HG03575 (cell line): Measurements from ENCODE around the gene KCP.

ENCODE experiments used
- ATAC-seq: cut with Tn5 transposase; IDR thresholded peaks from one replicate; pipeline ENCODE4 v1.9.1; 2021; ENCODE audit not compliant: unreplicated experiment, insufficient number of reproducible peaks, low FRiP score; ENCODE audit errors: extremely low read depth

Gene KCP

DNA sequence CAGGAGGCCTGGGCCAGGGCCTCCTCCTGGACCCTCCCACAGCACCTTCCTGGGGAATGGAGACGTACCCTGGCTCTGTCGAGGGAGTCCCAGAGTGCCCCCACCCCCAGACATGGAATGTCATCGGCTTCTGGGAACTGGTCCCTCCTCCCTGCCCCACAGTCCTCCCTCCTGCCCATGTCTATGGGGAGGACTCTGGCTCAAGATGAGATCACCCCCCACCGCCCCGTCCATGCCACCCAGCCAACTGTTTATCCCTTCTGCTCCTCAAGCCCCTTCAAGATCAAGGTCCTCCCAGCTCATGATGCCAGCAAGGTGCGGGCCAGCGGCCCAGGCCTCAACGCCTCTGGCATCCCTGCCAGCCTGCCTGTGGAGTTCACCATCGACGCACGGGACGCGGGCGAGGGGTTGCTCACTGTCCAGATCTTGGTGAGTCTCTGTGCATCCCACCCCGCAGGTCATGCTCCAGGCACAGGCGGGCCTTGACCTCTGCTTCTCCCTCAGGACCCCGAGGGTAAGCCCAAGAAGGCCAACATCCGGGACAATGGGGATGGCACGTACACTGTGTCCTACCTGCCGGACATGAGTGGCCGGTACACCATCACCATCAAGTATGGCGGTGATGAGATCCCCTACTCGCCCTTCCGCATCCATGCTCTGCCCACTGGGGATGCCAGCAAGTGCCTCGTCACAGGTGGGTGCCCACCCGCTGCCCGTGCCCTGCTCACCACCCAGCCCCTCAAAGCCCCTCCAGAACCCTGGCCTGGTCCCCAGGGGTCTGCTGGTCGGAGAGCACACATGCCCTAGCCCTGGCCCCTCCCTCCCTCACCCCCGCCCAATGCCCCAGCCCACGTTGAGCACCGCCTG is 62.0 kb downstream of the KCP start:
- ATAC-seq = no peak

GRCh38 chr7:128847721-128848211 is 62.7 kb downstream of the KCP start:
- no peak for ATAC-seq

DNA sequence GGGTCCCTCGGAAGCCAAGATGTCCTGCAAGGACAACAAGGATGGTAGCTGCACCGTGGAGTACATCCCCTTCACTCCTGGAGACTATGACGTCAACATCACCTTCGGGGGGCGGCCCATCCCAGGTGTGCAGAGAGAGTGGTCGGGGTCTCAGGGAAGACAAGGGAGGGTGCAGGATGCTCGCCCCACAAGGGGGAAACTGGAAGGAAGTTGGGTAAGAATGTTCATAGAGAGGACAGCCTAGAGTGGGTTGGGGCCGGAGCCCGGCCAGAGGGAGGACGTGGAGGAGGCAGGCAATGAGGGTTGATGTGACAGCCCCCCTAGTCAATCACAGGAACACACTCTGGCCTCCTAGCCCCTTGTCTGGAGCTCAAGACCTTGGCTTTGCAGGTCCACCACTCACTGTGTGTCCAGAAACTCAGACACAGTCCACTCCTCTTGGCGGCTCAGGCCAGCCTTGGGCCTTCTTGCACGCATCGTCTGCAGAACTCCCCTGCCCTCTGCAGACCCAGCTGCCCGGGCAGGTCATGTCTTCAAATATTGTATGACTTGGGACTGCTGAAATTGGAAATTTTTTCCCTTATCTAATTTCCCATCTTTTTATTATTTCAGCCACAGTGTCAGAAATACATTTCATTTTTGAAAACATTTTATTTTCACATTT is 63.6 kb downstream of the KCP start:
- no peak for ATAC-seq

DNA sequence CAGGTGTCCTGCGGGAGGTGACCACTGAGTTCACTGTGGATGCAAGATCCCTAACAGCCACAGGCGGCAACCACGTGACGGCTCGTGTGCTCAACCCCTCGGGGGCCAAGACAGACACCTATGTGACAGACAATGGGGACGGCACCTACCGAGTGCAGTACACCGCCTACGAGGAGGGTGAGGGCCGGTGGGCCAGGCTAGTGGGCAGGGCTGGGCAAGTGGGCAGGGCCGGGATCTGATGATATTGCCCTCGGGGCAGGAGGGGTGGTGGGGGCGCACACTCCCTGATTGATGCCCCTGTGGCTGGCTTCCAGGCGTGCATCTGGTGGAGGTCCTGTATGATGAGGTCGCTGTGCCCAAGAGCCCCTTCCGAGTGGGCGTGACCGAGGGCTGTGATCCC is 64.5 kb downstream of the KCP start:
- no peak for ATAC-seq

- no peak for ATAC-seq
Measured at GRCh38 chr7:128845475-128845874, 65.0 kb downstream of the KCP start.

GRCh38 chr7:128844777-128845311 is 65.7 kb downstream of the KCP start:
- no peak for ATAC-seq

DNA sequence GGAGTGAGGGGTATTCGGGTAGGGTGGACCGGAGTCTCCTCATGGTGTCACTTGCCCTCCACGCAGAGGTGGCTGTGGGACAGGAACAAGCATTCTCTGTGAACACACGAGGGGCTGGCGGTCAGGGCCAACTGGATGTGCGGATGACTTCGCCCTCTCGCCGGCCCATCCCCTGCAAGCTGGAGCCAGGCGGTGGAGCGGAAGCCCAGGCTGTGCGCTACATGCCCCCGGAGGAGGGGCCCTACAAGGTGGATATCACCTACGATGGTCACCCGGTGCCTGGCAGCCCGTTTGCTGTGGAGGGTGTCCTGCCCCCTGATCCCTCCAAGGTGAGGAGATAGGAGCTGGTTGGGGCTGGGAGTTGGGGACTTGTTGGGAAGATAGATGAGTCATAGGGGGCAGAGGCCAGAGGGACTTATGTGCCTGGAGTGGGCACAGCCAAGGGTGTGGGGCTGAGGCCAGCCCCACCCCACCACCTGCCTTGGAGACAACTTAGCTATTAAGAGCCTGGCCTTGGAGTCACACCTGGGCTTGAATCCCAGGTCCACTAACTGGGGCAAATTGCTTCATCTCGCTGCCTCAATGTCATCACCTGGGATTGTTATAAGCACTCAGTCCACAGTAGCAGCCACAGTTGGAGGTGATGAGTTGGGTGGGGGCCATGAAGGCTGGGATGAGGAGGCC is 66.4 kb downstream of the KCP start:
- ATAC-seq = no peak

DNA sequence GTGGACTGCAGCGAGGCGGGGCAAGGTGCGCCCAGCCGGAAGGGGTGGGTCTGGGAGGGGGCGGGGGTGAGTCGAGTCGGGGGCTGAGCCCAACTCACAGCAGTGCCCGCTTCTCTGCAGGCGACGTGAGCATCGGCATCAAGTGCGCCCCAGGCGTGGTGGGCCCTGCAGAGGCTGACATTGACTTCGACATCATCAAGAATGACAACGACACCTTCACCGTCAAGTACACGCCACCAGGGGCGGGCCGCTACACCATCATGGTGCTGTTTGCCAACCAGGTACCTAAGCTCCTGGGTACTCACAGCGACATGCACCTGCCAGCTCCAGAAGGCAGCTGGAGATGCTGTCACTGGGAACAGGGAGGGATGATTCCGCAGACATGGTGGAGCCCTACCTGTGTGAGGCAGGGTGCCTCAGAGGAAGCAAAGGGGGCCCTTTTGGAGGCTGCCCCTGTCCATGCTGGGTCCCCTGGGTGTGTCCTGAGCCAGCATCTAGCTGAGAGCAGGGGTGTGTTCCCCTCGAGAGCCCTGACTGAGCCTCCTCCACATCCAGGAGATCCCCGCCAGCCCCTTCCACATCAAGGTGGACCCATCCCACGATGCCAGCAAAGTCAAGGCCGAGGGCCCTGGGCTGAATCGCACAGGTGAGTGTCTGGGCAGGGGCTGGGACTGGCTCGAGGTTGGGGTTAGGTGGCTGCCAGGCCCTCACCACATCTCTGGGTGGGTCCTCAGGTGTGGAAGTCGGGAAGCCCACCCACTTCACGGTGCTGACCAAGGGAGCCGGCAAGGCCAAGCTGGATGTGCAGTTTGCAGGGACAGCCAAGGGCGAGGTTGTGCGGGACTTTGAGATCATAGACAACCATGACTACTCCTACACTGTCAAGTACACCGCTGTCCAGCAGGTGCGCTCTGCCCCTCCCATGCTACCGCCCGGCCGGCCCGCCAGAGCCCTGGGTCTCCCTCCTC is 67.6 kb downstream of the KCP start:
- ATAC-seq = no peak

GRCh38 chr7:128841921-128842673 is 68.4 kb downstream of the KCP start:
- ATAC-seq = no peak

DNA sequence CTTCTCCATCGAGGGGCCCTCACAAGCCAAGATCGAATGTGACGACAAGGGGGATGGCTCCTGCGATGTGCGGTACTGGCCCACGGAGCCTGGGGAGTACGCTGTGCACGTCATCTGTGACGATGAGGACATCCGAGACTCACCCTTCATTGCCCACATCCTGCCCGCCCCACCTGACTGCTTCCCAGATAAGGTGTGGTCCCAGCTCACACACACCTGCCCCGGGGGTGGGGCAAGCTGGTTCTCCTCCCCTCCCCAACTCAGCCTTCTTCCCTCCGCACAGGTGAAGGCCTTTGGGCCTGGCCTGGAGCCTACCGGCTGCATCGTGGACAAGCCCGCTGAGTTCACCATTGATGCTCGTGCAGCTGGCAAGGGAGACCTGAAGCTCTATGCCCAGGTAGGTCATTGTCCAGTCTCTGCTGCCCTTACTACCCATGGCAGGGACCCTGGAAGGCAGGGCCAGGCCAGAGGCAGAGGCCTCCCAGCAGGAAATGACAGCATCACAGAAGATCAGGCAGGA is 69.3 kb downstream of the KCP start:
- no peak for ATAC-seq

DNA sequence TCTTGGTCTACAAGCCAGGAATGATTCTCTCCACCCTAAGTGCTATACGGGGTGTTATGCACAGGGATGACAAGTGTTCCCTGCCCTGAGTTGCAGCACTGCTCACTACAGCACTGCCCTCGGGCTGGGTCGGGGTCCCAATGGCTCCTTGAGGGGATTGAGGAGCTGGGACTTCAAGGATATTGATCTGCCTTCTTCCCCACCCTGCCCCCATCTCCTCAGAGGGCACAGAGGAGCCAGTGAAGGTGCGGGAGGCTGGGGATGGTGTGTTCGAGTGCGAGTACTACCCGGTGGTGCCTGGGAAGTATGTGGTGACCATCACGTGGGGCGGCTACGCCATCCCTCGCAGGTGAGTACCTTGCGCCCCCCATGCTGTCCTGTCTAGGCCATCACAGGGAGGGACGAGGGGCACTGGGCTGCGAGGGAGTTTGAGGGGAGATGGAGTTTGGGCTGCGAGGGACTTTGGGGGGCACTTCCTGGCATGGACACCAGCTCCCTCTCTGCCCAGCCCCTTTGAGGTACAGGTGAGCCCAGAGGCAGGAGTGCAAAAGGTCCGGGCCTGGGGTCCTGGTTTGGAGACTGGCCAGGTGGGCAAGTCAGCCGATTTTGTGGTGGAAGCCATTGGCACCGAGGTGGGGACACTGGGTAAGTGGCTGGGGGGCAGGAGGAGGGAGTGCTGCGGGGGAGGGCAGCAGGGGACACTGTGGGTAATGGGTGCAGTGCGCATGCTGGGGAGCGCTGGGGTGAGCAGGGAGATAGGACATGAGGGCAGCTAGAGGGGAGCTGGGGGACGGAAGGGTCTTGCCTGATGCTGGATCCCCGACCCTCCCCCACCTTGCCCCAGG is 70.0 kb downstream of the KCP start:
- no peak for ATAC-seq

GRCh38 chr7:128839751-128840177 is 70.7 kb downstream of the KCP start:
- no peak for ATAC-seq

- ATAC-seq = no peak
Measured at GRCh38 chr7:128838981-128839731, 71.4 kb downstream of the KCP start.

- ATAC-seq = no peak
Measured at GRCh38 chr7:128838109-128838779, 72.3 kb downstream of the KCP start.

DNA sequence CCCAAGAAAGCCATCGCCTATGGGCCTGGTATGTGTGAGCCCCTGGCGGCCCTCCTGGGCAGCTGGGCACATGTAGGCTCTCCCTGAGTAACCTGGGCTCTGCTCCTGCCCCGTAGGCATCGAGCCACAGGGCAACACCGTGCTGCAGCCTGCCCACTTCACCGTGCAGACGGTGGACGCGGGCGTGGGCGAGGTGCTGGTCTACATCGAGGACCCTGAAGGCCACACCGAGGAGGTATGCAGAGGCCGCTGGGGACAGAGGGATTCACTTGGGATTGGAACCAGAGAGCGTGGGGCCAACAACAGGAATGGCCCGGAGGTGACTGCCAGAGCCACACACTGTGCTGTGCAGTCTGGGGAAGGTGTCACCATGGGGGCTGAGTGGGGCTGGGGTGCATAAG is 73.0 kb downstream of the KCP start:
- ATAC-seq = no peak
